ENCODE measurements around the gene HIVEP3. TPM values are rescaled to one million over a fixed set of nuclear protein-coding genes. Genes with fewer than 3 reads are reported as not detected.

Gene HIVEP3
- total RNA-seq, 1 donor from 2014 or later: 5.7 TPM

DNA sequence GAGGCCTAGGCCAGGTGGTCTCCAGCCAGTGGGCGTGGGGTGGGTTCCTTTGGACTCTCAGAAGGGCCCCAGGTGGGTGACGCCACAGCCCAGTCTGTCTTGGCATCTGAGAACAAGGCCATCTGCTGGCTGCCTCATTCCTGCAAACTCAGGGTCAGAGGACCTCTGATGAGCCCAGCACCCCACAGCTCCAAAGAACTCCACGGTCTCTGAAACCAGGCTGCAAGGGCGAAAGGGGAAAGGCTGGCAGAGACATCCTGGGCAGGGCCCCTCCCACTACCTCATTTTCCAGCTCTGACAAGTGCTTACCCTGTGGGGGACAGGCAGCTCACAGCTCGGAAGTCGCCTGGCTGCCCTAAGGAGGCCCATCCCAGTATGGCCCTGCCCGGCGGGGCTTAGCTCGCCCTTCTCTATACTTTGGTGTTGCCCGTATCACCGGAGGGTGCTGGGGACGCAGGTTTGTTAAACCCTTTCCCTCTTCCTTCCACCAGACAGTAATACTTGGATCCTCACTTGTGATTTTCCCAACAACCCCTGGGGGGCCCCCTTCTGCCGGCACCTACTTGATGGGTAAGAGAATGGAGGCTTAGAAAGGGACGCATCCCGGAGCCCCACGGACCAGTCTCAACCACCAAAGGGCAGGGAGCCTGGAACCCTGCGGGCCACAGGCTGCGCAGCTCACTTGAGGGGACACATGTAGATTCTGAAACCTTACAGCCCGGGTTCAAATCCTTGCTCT, 423.3 kb downstream of the HIVEP3 start:
- intact Hi-C loops (cut with micrococcal nuclease): no loop called here
- TF ChIP-seq, protein P1, sequence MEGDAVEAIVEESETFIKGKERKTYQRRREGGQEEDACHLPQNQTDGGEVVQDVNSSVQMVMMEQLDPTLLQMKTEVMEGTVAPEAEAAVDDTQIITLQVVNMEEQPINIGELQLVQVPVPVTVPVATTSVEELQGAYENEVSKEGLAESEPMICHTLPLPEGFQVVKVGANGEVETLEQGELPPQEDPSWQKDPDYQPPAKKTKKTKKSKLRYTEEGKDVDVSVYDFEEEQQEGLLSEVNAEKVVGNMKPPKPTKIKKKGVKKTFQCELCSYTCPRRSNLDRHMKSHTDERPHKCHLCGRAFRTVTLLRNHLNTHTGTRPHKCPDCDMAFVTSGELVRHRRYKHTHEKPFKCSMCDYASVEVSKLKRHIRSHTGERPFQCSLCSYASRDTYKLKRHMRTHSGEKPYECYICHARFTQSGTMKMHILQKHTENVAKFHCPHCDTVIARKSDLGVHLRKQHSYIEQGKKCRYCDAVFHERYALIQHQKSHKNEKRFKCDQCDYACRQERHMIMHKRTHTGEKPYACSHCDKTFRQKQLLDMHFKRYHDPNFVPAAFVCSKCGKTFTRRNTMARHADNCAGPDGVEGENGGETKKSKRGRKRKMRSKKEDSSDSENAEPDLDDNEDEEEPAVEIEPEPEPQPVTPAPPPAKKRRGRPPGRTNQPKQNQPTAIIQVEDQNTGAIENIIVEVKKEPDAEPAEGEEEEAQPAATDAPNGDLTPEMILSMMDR (IDR thresholded peaks at IDR 0.05; ENCODE audit: borderline replicate concordance): no peak
- peak overlapping the region; percentile 58 for H3K4me3 ChIP-seq

DNA sequence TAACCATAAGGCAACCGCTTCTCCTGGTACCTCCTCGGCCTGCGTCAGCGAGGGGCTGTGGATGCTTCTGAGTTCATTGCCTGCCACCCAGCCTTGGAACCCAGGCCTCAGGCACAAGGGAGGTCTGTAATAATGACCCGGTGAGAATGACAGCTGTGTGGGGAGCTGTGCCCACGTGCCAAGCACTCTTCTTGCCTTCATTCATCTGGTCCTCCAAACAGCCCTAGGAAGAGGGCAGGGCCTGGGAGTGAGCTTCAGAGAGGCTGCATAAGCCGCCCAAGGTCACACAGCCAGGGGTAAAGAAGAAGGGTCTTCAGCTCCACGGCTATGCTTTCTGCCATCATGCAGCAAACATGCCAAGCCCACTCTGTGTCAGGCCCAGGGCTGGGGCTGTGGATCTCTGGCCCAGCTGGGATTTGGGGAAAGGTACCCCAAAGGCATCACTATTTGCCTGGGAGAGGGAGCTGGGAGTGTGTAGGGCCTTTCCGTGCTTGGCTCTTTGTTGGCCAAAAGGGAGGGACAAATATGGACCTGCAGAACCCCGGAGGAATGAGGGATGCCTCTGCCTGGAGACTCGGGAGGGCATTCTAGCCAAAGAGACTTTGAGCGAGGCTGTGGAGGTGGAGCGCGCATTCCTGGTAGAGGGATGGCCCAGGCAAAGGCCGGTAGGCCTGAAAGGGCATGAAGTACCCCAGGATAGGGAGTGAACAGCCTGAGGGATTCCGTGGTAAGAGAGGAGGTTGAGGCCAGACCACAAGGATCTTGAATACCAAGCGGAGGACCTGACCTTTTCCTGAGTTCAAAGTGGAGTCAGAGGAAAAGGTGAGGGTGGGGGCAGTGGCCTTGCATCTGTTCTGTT, 424.1 kb downstream of the HIVEP3 start:
- peak overlapping the region; percentile 94 for H3K27ac ChIP-seq (replicated peaks)
- intact Hi-C loops (cut with micrococcal nuclease): no loop called here
- no peak overlapping the region for H3K4me3 ChIP-seq
- no peaks in the 10 kb centered on the region for H3K36me3 ChIP-seq
- no peaks in the 10 kb centered on the region for H3K27me3 ChIP-seq (ENCODE audit: low read depth)
- H3K4me1 ChIP-seq: peaks cover 54% of the 10 kb centered on the region
- no peaks in the 10 kb centered on the region for H3K9me3 ChIP-seq (replicated peaks)
- DNase-seq: peak; percentile 9
- TF ChIP-seq, protein P1 (IDR thresholded peaks at IDR 0.05; ENCODE audit: borderline replicate concordance): no peak

More for the DNA sequence above, 423.3 kb downstream of the HIVEP3 start:
- H3K36me3 ChIP-seq: no peaks in the 10 kb centered on the region
- H3K9me3 ChIP-seq (replicated peaks): no peaks in the 10 kb centered on the region
- peak overlapping the region; percentile 94 for H3K27ac ChIP-seq (replicated peaks)
- DNase-seq: peak; percentile 28
- H3K27me3 ChIP-seq (ENCODE audit: low read depth): no peaks in the 10 kb centered on the region
- peaks cover 60% of the 10 kb centered on the region for H3K4me1 ChIP-seq

DNA sequence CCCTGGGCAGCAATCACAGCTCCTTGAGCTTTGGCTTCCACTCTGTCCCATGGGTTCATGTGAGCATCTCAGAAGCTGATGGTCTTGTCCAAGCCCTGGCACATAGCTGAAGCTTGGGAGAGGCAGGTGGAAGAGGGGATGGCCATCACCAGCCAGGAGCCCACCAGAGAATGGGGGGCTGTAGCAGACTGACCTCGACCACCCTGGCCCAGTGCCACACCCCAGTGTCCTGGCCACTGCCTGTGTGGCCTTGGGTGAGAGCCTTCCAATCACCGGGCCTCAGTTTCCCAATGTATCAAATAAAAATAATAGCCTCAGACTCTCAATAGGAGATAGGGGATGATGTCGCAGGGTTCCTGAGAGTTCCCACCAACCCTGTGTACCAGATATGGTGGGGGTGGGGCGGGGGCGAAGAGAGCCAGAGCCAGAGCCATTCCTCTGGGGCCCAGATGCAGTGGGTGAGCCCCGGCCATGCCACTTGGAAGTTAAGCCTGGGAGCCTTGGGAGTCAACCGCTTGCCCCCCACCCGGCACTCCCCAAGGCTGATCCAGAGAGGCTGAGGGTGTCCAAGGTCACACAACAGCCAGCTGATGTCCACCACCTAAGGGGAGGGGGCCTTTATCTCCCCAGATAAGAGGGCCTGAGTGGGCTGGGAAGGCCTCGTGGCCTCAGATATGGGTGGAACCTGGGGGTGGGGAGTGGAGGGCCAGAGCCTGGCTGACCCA, 424.9 kb downstream of the HIVEP3 start:
- no peak overlapping the region for H3K4me3 ChIP-seq
- intact Hi-C loops (cut with micrococcal nuclease): no loop called here
- H3K9me3 ChIP-seq (replicated peaks): no peaks in the 10 kb centered on the region
- no peaks in the 10 kb centered on the region for H3K36me3 ChIP-seq
- no peak overlapping the region for H3K27ac ChIP-seq (replicated peaks)
- H3K4me1 ChIP-seq: peaks cover 46% of the 10 kb centered on the region
- TF ChIP-seq, protein P1 (IDR thresholded peaks at IDR 0.05; ENCODE audit: borderline replicate concordance): no peak
- no peaks in the 10 kb centered on the region for H3K27me3 ChIP-seq (ENCODE audit: low read depth)
- peak; percentile 16 for DNase-seq

DNA sequence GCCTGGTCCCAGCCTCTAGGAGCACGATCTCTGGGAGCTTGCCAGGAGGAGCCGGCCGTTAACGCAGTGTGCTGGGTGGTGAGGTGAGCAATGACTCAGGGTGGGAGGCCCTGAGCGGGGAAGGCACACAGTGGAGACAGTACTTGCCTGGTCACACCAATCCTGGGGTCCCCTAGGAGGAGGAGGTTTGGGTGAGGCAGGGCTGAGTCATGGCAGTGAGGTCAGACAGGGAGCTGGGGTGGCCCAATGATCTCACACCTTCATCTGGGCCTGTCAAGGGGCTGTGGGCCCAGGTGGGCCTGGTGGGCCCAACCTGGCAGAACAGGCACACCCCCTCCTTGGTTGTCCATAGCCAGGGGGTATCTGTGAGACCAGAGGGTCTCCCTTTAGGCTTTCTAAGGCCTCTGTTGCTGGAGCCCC, 425.6 kb downstream of the HIVEP3 start:
- H3K4me1 ChIP-seq: peaks cover 40% of the 10 kb centered on the region
- no peaks in the 10 kb centered on the region for H3K27me3 ChIP-seq (ENCODE audit: low read depth)
- no peak overlapping the region for H3K4me3 ChIP-seq
- intact Hi-C loops (cut with micrococcal nuclease): no loop called here
- H3K27ac ChIP-seq (replicated peaks): no peak overlapping the region
- H3K9me3 ChIP-seq (replicated peaks): no peaks in the 10 kb centered on the region
- peak; percentile 14 for DNase-seq
- H3K36me3 ChIP-seq: no peaks in the 10 kb centered on the region
- TF ChIP-seq, protein P1 (IDR thresholded peaks at IDR 0.05; ENCODE audit: borderline replicate concordance): no peak

DNA sequence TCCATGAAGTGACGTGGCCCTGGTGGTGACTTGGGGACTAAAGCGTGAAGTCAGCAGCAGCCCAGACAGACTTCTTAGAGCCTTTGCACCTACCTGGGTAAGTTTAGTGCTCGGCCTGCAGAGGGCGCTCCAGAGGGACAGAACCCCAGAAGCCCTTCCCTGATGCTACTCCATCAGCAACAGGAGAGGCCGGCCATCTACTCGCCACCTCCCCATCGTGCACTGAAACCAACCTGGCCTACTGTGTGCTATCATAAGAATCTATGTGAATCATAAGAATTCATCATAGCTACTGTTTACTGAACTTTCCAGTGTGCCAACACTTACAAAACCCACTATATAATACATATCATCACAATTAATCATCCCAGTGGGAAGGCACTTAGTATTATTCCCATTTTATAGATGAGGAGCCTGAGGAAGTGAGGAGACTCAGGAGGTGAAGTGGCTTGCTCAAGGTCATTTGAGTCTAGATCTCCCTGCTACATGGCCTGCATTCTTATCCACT, 426.3 kb downstream of the HIVEP3 start:
- Histone ChIP-seq H3K4me3 (no peak overlapping the region), H3K36me3 (no peaks in the 10 kb centered on the region), H3K27me3 (ENCODE audit: low read depth) (no peaks in the 10 kb centered on the region), H3K9me3 (replicated peaks) (no peaks in the 10 kb centered on the region), H3K27ac (replicated peaks) (no peak overlapping the region), H3K4me1 (peaks cover 38% of the 10 kb centered on the region)
- intact Hi-C loops (cut with micrococcal nuclease): no loop called here
- TF ChIP-seq, protein P1 (IDR thresholded peaks at IDR 0.05; ENCODE audit: borderline replicate concordance): peak; percentile 41
- peak; percentile 12 for DNase-seq

Measured in left ventricle myocardium inferior (tissue), 1 donor.